VCaP (cell line): Measurements from ENCODE around the gene CREG1.
"Not testable (repeated sequence)": the region's sequence is repeated elsewhere in the genome, so short reads cannot be mapped to it uniquely, and the experiment has no call there.

Source experiments
- H3K27ac ChIP-seq: fragments of 450-650 bp; 2 replicates; pipeline ENCODE4 v1.5.1; 2017
- CTCF ChIP-seq: fragments of 450-650 bp; conservative IDR thresholded peaks from 2 replicates; pipeline ENCODE4 v1.5.1; 2017; ENCODE audit warnings: mild to moderate bottlenecking, moderate library complexity

Gene CREG1

GRCh38 chr1:167563579-167564246, 10.2 kb upstream of the CREG1 start:
- TF ChIP-seq CTCF: no peak
- H3K27ac ChIP-seq: no peak overlapping the region

- H3K27ac ChIP-seq: no peak overlapping the region
- TF ChIP-seq CTCF: no peak
Measured at GRCh38 chr1:167562702-167563101, 9.1 kb upstream of the CREG1 start.

GRCh38 chr1:167561753-167562152, 8.2 kb upstream of the CREG1 start:
- TF ChIP-seq CTCF: no peak
- H3K27ac ChIP-seq: no peak overlapping the region

- H3K27ac ChIP-seq: no peak overlapping the region
- TF ChIP-seq CTCF: peak; percentile 89
Measured at GRCh38 chr1:167555971-167556714, 2.6 kb upstream of the CREG1 start.

GRCh38 chr1:167555072-167555471, 1.5 kb upstream of the CREG1 start:
- not testable (repeated sequence) for H3K27ac ChIP-seq

- no peak for TF ChIP-seq CTCF
- H3K27ac ChIP-seq: peak overlapping the region; percentile 79
Measured at GRCh38 chr1:167554028-167554779, 642 bp upstream of the CREG1 start.

GRCh38 chr1:167551362-167551761, 2.2 kb downstream of the CREG1 start:
- no peak for TF ChIP-seq CTCF
- no peak overlapping the region for H3K27ac ChIP-seq
